Spinal cord (tissue), 10 donors: ENCODE measurements around the gene GPBP1L1. TPM values are rescaled to one million over a fixed set of nuclear protein-coding genes. Genes with fewer than 3 reads are reported as not detected.
"Not testable (repeated sequence)": the region's sequence is repeated elsewhere in the genome, so short reads cannot be mapped to it uniquely, and the experiment has no call there.

Source experiments
- DNase-seq, 6 donors: peaks; one replicate each; pipeline versions ENCODE4 v3.0.0 to v3.0.0-alpha.2; 2013 to 2015; ENCODE audit warnings: low spot score in 6 of 6, low read depth in 4 of 6
- H3K27ac ChIP-seq: one replicate; pipeline ENCODE4 v1.5.1; 2013; ENCODE audit warnings: low read depth, low read length, control low read depth
- H3K27me3 ChIP-seq: one replicate; pipeline ENCODE4 v1.6.1; 2013; ENCODE audit warnings: low read length; ENCODE audit not compliant: control insufficient read depth, insufficient read depth
- H3K36me3 ChIP-seq: one replicate; pipeline ENCODE4 v1.6.1; 2013; ENCODE audit warnings: low read length; ENCODE audit not compliant: control insufficient read depth, insufficient read depth
- H3K4me1 ChIP-seq: one replicate; pipeline ENCODE4 v1.6.1; 2013; ENCODE audit warnings: low read length; ENCODE audit not compliant: control insufficient read depth, insufficient read depth
- H3K4me3 ChIP-seq: one replicate; pipeline ENCODE4 v1.5.1; 2013; ENCODE audit warnings: low read depth, low read length, control low read depth
- H3K9me3 ChIP-seq: one replicate; pipeline ENCODE4 v1.6.1; 2013; ENCODE audit warnings: low read length; ENCODE audit not compliant: control insufficient read depth, insufficient read depth
- WGBS: methylation state at CpG from one replicate; pipeline ENCODE4 v1.1.5; 2013; ENCODE audit warnings: missing lambda C conversion rate; ENCODE audit not compliant: insufficient coverage; 5-methylcytosine and 5-hydroxymethylcytosine counted together
- polyA plus RNA-seq, 2 donors: library from polyadenylated mRNA; unstranded; fragments of 120-200 nt; gene quantifications; one replicate each; pipeline ENCODE4 v1.2.1, GENCODE V29; 2013; ENCODE audit not compliant: insufficient read length in 2 of 2
- total RNA-seq, 2 donors: library from RNA; depleted of rRNA in 1 of 2; stranded (reverse); fragments of 120-200 nt in 1 of 2; fragments of >200 nt in 1 of 2; gene quantifications; one replicate each; pipeline versions ENCODE4 v1.2.3 to v1.2.4, GENCODE V29; 2013 to 2014
- donor health status: healthy.

GPBP1L1 gene
- total and polyA plus RNA-seq, 4 donors: 51.0 to 87.0 (median 69.8) TPM

DNA sequence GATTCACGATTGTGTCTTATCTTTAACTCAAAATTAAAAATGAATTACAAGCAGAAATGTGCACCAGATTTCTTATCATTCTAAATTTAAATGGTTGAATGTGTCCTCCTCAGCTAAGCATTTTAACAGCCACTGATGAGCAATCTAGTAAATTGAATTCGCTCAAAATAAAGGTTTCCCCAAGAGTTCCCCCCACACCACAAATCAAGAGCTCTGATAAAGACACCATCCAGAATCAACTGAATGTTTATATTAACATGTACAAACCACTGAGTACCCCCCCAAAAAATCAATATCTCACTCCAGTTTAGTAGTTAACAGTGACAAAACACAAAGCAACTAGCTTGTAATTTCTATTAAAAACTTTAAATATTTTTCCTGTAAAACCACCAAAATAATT lies 1.9 kb downstream of the GPBP1L1 start:
- H3K27ac ChIP-seq: no peak overlapping the region
- peak overlapping the region; percentile 12 for H3K4me3 ChIP-seq
- no CpG with 5 or more reads among the region's 2 CpGs for WGBS
- H3K36me3 ChIP-seq: peaks cover 2% of the 10 kb centered on the region
- no peak for DNase-seq
- H3K4me1 ChIP-seq: peaks cover 21% of the 10 kb centered on the region
- no peaks in the 10 kb centered on the region for H3K9me3 ChIP-seq
- no peaks in the 10 kb centered on the region for H3K27me3 ChIP-seq

DNA sequence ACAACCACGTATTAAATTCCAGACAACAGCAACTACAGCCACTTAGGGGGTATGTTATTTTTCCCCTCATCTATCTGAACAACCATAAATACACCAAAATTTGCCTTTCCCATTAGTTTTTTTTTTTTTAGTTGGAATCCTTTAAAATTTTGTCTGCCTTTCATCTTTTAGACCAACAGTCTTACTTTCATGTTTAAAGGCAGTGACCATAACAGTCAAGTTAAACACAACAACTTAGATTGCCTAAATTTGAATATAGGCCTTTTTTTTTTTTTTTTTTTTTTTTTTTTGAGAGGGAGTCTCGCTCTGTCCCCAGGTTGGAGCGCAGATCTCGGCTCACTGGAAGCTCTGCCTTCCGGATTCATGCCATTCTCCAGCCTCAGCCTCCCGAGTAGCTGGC lies 3.4 kb downstream of the GPBP1L1 start:
- DNase-seq: no peak
- Histone ChIP-seq H3K4me1 (peaks cover 11% of the 10 kb centered on the region), H3K27ac (no peak overlapping the region), H3K4me3 (no peak overlapping the region), H3K27me3 (no peaks in the 10 kb centered on the region), H3K9me3 (no peaks in the 10 kb centered on the region), H3K36me3 (no peaks in the 10 kb centered on the region)
- WGBS: 93% methylated on average over 3 of the region's 6 CpGs

DNA sequence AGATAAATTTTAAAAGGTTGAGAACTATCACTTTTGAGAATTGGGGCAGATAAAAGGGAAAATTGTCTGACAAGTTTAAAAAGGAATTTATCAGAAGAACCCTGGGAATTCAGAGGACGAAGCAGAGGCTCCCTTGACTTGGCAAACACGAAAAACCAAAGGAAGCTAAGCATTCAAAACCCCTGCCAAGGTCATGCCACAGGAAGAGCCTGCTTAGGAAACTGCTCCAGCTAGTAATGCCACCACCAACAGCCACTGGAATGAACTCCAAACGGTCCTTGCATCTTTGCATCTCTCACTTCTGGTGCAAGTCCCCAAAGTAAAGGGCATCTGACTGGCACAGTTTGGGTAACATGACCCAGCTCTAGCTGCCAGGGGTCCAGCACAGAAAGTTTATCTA lies 7.2 kb downstream of the GPBP1L1 start:
- Histone ChIP-seq H3K27ac (no peak overlapping the region), H3K36me3 (no peaks in the 10 kb centered on the region), H3K4me3 (no peak overlapping the region), H3K27me3 (no peaks in the 10 kb centered on the region), H3K9me3 (no peaks in the 10 kb centered on the region), H3K4me1 (peaks cover 7% of the 10 kb centered on the region)
- 26% methylated on average over 3 of the region's 3 CpGs for WGBS
- peak in 1 of 6 donors; percentile 20 for DNase-seq

DNA sequence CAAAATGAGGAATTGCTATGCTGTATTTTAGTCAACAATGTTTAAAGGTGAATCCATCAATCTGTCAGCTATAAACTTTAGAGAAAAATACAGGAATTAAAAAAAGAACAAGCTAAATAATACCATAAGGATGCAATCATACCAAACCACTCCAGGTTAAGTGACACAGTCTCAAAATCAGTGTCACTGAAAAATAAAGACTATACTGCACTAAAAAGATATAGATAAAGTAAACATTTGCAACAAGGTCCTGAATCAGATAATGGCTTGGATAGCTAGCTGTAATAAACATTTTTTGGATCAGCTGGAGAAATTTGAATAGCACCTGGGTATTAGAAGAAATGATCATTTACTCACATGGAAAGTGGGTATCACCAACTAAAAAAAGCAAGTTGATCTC lies 7.8 kb downstream of the GPBP1L1 start:
- no peaks in the 10 kb centered on the region for H3K9me3 ChIP-seq

DNA sequence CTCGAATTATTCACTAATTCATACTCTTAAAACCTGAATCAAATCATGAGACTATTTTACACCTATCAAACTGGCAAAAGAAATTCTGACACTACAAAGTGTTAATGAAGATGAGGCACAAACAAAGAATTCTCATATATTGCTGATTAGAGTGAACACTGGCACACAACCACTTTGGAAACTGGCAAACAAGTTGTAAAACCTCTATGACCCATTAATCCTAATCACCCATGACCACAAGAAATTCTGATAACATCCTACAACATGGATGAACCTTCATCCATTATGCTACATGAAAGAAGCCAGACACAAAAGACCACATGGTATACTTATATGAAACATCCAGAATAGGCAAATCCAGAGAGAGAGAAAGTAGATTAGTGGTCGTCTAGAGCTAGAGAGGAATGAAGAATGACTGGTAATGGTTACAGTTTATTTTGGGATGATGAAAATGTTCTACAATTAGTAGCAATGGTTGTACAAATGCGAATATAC lies 8.5 kb downstream of the GPBP1L1 start:
- no peaks in the 10 kb centered on the region for H3K9me3 ChIP-seq
- H3K36me3 ChIP-seq: no peaks in the 10 kb centered on the region
- H3K27ac ChIP-seq: no peak overlapping the region
- H3K27me3 ChIP-seq: no peaks in the 10 kb centered on the region
- H3K4me1 ChIP-seq: no peaks in the 10 kb centered on the region
- DNase-seq: no peak
- no peak overlapping the region for H3K4me3 ChIP-seq
- no CpG with 5 or more reads among the region's 3 CpGs for WGBS

More for the DNA sequence above, 7.8 kb downstream of the GPBP1L1 start:
- H3K4me1 ChIP-seq: peaks cover 3% of the 10 kb centered on the region
- H3K4me3 ChIP-seq: no peak overlapping the region
- H3K36me3 ChIP-seq: no peaks in the 10 kb centered on the region
- no peak for DNase-seq
- H3K27me3 ChIP-seq: no peaks in the 10 kb centered on the region
- no peak overlapping the region for H3K27ac ChIP-seq

DNA sequence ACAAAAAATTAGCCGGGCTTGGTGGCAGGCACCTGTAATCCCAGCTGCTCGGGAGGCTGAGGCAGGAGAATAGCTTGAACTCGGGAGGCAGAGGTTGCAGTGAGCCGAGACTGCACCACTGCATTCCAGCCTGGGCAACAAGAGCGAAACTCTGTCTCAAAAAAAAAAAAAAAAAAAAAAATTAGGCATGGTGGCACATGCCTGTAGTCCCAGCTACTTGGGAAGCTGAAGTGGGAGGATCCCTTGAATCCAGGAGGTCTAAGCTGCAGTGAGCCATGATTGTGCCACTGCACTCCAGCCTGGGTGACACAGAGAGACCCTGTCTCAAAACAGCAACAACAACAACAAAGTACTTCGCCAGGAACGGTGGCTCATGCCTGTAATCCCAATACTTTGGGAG lies 9.8 kb downstream of the GPBP1L1 start:
- H3K4me3 ChIP-seq, H3K9me3 ChIP-seq, H3K36me3 ChIP-seq, H3K27ac ChIP-seq, H3K4me1 ChIP-seq, DNase-seq, H3K27me3 ChIP-seq: not testable (repeated sequence)
- 93% methylated on average over 2 of the region's 7 CpGs for WGBS

DNA sequence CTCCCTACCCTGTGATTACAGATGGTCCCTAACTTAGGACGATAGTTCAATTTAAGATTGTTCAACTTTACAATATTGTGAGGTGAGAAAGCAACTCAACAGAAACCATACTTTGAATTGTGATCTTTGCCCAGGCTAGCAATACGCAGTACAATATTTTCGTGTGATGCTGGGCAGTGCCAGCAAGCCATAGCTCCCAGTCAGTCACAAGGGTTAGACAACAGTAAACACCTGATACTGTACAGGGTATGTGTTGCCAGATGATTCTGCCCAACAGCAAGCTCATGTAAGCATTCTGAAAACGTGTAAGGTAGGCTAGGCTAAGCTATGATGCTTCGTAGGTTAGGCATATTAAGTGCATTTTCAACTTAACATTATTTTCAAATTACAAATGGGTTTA lies 11.9 kb downstream of the GPBP1L1 start:
- WGBS: 93% methylated on average over 2 of the region's 5 CpGs
- DNase-seq: no peak
- Histone ChIP-seq H3K27me3 (no peaks in the 10 kb centered on the region), H3K27ac (no peak overlapping the region), H3K36me3 (no peaks in the 10 kb centered on the region), H3K4me3 (no peak overlapping the region), H3K9me3 (no peaks in the 10 kb centered on the region), H3K4me1 (no peaks in the 10 kb centered on the region)

DNA sequence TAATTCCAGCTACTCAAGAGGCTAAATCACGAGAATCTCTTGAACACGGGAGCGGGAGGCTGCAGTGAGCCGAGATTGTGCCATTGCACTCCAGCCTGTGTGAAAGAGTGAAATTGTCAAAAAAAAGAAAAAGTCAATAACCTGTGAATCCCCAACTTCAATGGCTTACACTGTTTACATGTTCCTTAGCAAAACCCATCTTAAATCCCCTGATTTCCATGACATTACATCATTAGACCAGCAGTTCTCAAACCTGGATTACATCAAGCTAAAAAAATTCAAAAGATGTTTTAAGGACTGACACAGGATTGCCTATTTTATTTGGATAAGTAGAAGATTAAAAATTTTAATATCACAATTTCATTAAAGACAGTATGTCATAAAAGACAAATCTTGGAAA lies 12.4 kb downstream of the GPBP1L1 start:
- H3K27me3 ChIP-seq: no peaks in the 10 kb centered on the region
- H3K4me3 ChIP-seq: no peak overlapping the region
- no peaks in the 10 kb centered on the region for H3K36me3 ChIP-seq
- H3K9me3 ChIP-seq: no peaks in the 10 kb centered on the region
- H3K27ac ChIP-seq: no peak overlapping the region
- H3K4me1 ChIP-seq: no peaks in the 10 kb centered on the region
- WGBS: no CpG with 5 or more reads among the region's 4 CpGs
- DNase-seq: no peak

DNA sequence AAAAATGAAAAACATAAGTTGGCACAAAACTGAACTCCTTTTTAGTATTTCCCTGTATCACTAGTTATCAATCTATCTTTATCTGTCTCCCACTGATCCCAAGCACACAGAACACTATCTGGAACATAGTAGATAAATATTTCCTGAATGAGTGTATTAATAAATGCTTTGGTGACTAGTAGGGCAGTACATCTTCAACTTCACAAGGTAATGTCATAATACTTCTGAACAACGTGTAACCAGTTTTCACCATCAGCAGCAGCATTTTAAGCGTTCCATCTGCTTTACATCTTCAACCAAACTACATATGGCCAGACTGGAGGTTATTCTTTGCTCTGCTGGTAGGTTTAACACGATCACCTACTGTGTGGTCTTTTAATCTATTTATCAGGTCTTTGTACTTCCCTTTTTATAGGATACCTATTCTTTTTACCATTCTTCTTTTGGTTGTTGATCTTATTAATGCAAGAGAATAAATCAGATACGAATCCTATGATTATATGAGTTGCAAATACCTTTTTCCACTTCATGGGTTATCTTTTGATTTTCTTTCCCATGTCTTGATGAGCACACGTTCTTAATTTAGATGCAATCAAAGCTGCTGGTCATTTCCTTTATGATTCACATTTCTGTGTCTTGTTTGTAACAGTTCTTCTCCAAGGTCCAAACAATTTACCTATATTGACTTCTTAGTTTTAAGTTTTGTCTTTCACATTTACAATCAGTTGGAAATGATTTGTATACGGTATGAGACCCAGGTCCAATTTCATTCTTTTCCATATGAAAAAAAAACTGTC lies 16.3 kb downstream of the GPBP1L1 start:
- Histone ChIP-seq H3K4me1 (no peaks in the 10 kb centered on the region), H3K36me3 (peaks cover 2% of the 10 kb centered on the region), H3K9me3 (no peaks in the 10 kb centered on the region), H3K27ac (no peak overlapping the region), H3K4me3 (no peak overlapping the region), H3K27me3 (no peaks in the 10 kb centered on the region)
- DNase-seq: no peak
- WGBS: no CpG with 5 or more reads among the region's 6 CpGs

DNA sequence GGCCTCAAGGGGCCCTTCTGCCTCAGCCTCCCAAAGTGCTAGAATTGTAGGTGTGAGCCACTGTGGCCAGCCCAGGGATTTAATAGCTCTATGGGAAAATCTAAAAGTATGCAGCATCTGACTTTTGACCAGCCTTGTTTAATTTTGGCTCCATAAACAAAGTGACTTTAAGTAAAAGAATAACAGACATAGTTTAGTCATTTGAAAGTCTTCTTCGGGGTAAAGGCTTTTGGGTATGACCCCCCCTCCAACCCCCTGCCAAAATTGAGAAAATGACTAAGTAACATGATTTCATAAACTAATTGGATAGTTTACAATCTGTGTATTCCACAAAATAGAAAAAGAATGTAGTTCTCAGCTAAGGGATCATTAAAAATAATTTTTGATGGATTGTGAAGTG lies 17.0 kb downstream of the GPBP1L1 start:
- WGBS: no CpG with 5 or more reads among the region's 1 CpG
- Histone ChIP-seq H3K4me1 (no peaks in the 10 kb centered on the region), H3K4me3 (no peak overlapping the region), H3K36me3 (peaks cover 2% of the 10 kb centered on the region), H3K9me3 (no peaks in the 10 kb centered on the region), H3K27ac (no peak overlapping the region), H3K27me3 (no peaks in the 10 kb centered on the region)
- no peak for DNase-seq
